Measurements from ENCODE around the gene GSTA2. TPM values are rescaled to one million over a fixed set of nuclear protein-coding genes. Genes with fewer than 3 reads are reported as not detected.
"Not testable (repeated sequence)": the region's sequence is repeated elsewhere in the genome, so short reads cannot be mapped to it uniquely, and the experiment has no call there.

Gene GSTA2
- total RNA-seq, 1 donor from 2014 or later: not detected

GRCh38 chr6:52754443-52754842, 8.8 kb downstream of the GSTA2 start:
- no peak overlapping the region for H3K27ac Mint-ChIP-seq
- H3K4me3 Mint-ChIP-seq: no peak overlapping the region
- no peaks in the 10 kb centered on the region for H3K4me1 Mint-ChIP-seq
- ChIA-PET CTCF (no interaction called here), POLR2A (interaction anchor here (0.7 kb wide), 1 partner anchor 9 kb away, joined by 7 read pairs; no protein-coding TSS in a partner anchor)
- peaks cover 4% of the 10 kb centered on the region for H3K9me3 Mint-ChIP-seq
- H3K27me3 Mint-ChIP-seq: peaks cover 17% of the 10 kb centered on the region
- DNase-seq (no peak), ATAC-seq (ENCODE audit: low read depth) (no peak)
- no peak for TF ChIP-seq CTCF (IDR thresholded peaks at IDR 0.05)
- no peaks in the 10 kb centered on the region for H3K36me3 Mint-ChIP-seq (ENCODE audit: low read depth)
- intact Hi-C loops (cut with micrococcal nuclease): no loop called here

- DNase-seq; H3K36me3 Mint-ChIP-seq (ENCODE audit: low read depth); CTCF ChIA-PET; H3K27ac Mint-ChIP-seq; ATAC-seq (ENCODE audit: low read depth); H3K4me3 Mint-ChIP-seq; POLR2A ChIA-PET; intact Hi-C loops (cut with micrococcal nuclease); H3K9me3 Mint-ChIP-seq; H3K4me1 Mint-ChIP-seq: not testable (repeated sequence)
- H3K27me3 Mint-ChIP-seq: peaks cover 17% of the 10 kb centered on the region
Observed at GRCh38 chr6:52753137-52753536, 10.1 kb downstream of the GSTA2 start.

GRCh38 chr6:52752310-52752709, 11.0 kb downstream of the GSTA2 start:
- POLR2A ChIA-PET: no interaction called here
- Mint-ChIP-seq H3K4me1 (no peaks in the 10 kb centered on the region), H3K4me3 (no peak overlapping the region), H3K27me3 (peaks cover 20% of the 10 kb centered on the region), H3K9me3 (peaks cover 4% of the 10 kb centered on the region), H3K27ac (no peak overlapping the region), H3K36me3 (ENCODE audit: low read depth) (no peaks in the 10 kb centered on the region)
- ATAC-seq (ENCODE audit: low read depth) (no peak), DNase-seq (no peak)
- TF ChIP-seq CTCF (IDR thresholded peaks at IDR 0.05): no peak
- intact Hi-C loops (cut with micrococcal nuclease): no loop called here
- CTCF ChIA-PET: no interaction called here

- DNase-seq (no peak), ATAC-seq (ENCODE audit: low read depth) (no peak)
- CTCF ChIA-PET: interaction anchor here (1.2 kb wide), 1 partner anchor 25 kb away, joined by 3 read pairs; no protein-coding TSS in a partner anchor
- no peak overlapping the region for H3K27ac Mint-ChIP-seq
- H3K36me3 Mint-ChIP-seq (ENCODE audit: low read depth): no peaks in the 10 kb centered on the region
- intact Hi-C loops (cut with micrococcal nuclease): no loop called here
- POLR2A ChIA-PET: no interaction called here
- no peaks in the 10 kb centered on the region for H3K4me1 Mint-ChIP-seq
- no peak for TF ChIP-seq CTCF (IDR thresholded peaks at IDR 0.05)
- H3K9me3 Mint-ChIP-seq: peaks cover 4% of the 10 kb centered on the region
- no peak overlapping the region for H3K4me3 Mint-ChIP-seq
- H3K27me3 Mint-ChIP-seq: peaks cover 15% of the 10 kb centered on the region
Observed at GRCh38 chr6:52749556-52750152, 13.6 kb downstream of the GSTA2 start.

- H3K9me3 Mint-ChIP-seq, H3K4me3 Mint-ChIP-seq, CTCF ChIA-PET: not testable (repeated sequence)
Observed at GRCh38 chr6:52747301-52747700, 16.0 kb downstream of the GSTA2 start.

GRCh38 chr6:52746213-52746612, 17.1 kb downstream of the GSTA2 start:
- Mint-ChIP-seq H3K4me1 (no peaks in the 10 kb centered on the region), H3K4me3 (no peak overlapping the region), H3K27me3 (peaks cover 19% of the 10 kb centered on the region), H3K9me3 (peaks cover 4% of the 10 kb centered on the region), H3K36me3 (ENCODE audit: low read depth) (no peaks in the 10 kb centered on the region), H3K27ac (no peak overlapping the region)
- POLR2A ChIA-PET: no interaction called here
- intact Hi-C loops (cut with micrococcal nuclease): no loop called here
- DNase-seq (no peak), ATAC-seq (ENCODE audit: low read depth) (no peak)
- CTCF ChIA-PET: no interaction called here
- no peak for TF ChIP-seq CTCF (IDR thresholded peaks at IDR 0.05)

More at GRCh38 chr6:52747301-52747700, 16.0 kb downstream of the GSTA2 start:
- ATAC-seq (ENCODE audit: low read depth); POLR2A ChIA-PET; H3K4me1 Mint-ChIP-seq; intact Hi-C loops (cut with micrococcal nuclease); H3K36me3 Mint-ChIP-seq (ENCODE audit: low read depth); DNase-seq; H3K27ac Mint-ChIP-seq: not testable (repeated sequence)
- peaks cover 17% of the 10 kb centered on the region for H3K27me3 Mint-ChIP-seq
